A549 (cell line): Measurements from ENCODE around the gene MYOZ2. TPM values are rescaled to one million over a fixed set of nuclear protein-coding genes. Genes with fewer than 3 reads are reported as not detected.

Source experiments
- ATAC-seq, 2 experiments: fragments of 200-7000 bp in 1 of 2; fragments of >200 bp in 1 of 2; cut with Nextera tagmentation in 1 of 2; cut with Tn5 transposase in 1 of 2; 3 replicates each; pipeline versions ENCODE4 v1.8.0 to v1.9.1; 2018 to 2020; ENCODE audit warnings: mild to moderate bottlenecking in 1 of 2, moderate library complexity in 1 of 2
- CTCF ChIA-PET: fragments of 300-600 bp; sonication (Branson Sonifier 250); formaldehyde crosslinking; extraction: SDS; loops from one replicate; lab custom pipeline; 2021; ENCODE audit warnings: antibody characterized with exemption, inconsistent platforms; lab: Yijun Ruan, JAX
- POLR2A ChIA-PET: fragments of 350-600 bp; formaldehyde crosslinking; extraction: SDS; loops from one replicate; lab custom pipeline; 2021; ENCODE audit warnings: antibody characterized with exemption, inconsistent platforms; lab: Yijun Ruan, JAX
- DNase-seq, 2 experiments: peaks; one replicate each; pipeline versions ENCODE4 v3.0.0 to v3.0.0-alpha.2; 2011 to 2016; ENCODE audit warnings: low read depth in 1 of 2, low spot score in 1 of 2
- FAIRE-seq: peaks from 2 replicates; lab custom pipeline; 2011; peaks lifted over from hg19 to GRCh38; lab: Jason Lieb, UNC
- H3K27ac ChIP-seq, 2 experiments: fragments of >200 bp; sonication (Bioruptor Twin); formaldehyde crosslinking; 3 replicates each; pipeline ENCODE4 v1.5.1; 2016 to 2017
- H3K4me1 ChIP-seq: fragments of >200 bp; sonication (Bioruptor Twin); formaldehyde crosslinking; 3 replicates; pipeline ENCODE4 v1.6.1; 2016
- H3K4me2 ChIP-seq: fragments of >200 bp; sonication (Bioruptor Twin); formaldehyde crosslinking; 3 replicates; pipeline ENCODE4 v1.6.1; 2016
- H3K4me3 ChIP-seq: fragments of >200 bp; sonication (Bioruptor Twin); formaldehyde crosslinking; 3 replicates; pipeline ENCODE4 v1.5.1; 2016
- H3K9me3 ChIP-seq: fragments of >200 bp; sonication (Bioruptor Twin); formaldehyde crosslinking; 3 replicates; pipeline ENCODE4 v1.6.1; 2016
- CTCF ChIP-seq: fragments of >200 bp; sonication (Bioruptor Twin); formaldehyde crosslinking; IDR thresholded peaks from 3 replicates; pipeline ENCODE4 v1.5.1; 2016
- EP300 ChIP-seq, 2 experiments: fragments of >200 bp; sonication (Bioruptor Twin); formaldehyde crosslinking; IDR thresholded peaks; 2 replicates in 1 of 2; 3 replicates in 1 of 2; pipeline ENCODE4 v1.6.1; 2016 to 2017
- FOSB ChIP-seq: fragments of 250-450 bp; sonication (Bioruptor Pico); IDR thresholded peaks from 2 replicates; pipeline ENCODE4 v1.5.0; 2020; ENCODE audit warnings: mild to moderate bottlenecking, moderate library complexity
- FOSL2 ChIP-seq, 2 experiments: fragments of 450-650 bp in 1 of 2; fragments of >200 bp in 1 of 2; sonication (Bioruptor Twin) in 1 of 2; formaldehyde crosslinking; IDR thresholded peaks; 2 replicates each; pipeline versions ENCODE4 v1.5.0 to v1.6.1; 2016 to 2020; ENCODE audit warnings: mild to moderate bottlenecking in 1 of 2, moderate library complexity in 1 of 2
- GATA3 ChIP-seq: IDR thresholded peaks from 2 replicates; pipeline ENCODE4 v1.6.1; 2012; ENCODE audit warnings: borderline replicate concordance
- HMGXB4 ChIP-seq: fragments of 250-450 bp; sonication (Bioruptor Pico); IDR thresholded peaks from 2 replicates; pipeline ENCODE4 v1.5.0; 2021; ENCODE audit warnings: mild to moderate bottlenecking, moderate library complexity, borderline replicate concordance
- HOXB5 ChIP-seq: fragments of 250-450 bp; sonication (Bioruptor Pico); IDR thresholded peaks from 2 replicates; pipeline ENCODE4 v1.5.0; 2020; ENCODE audit warnings: mild to moderate bottlenecking, moderate library complexity
- JUNB ChIP-seq: fragments of >200 bp; sonication (Bioruptor Twin); formaldehyde crosslinking; IDR thresholded peaks from 2 replicates; pipeline ENCODE4 v1.6.1; 2016
- MAX ChIP-seq: IDR thresholded peaks from 2 replicates; pipeline ENCODE4 v1.6.1; 2012
- PHF8 ChIP-seq: fragments of 200-600 bp; sonication (generic); IDR thresholded peaks from 2 replicates; pipeline ENCODE4 v1.6.1; 2016; ENCODE audit warnings: low read depth, mild to moderate bottlenecking, antibody characterized with exemption, moderate library complexity, borderline replicate concordance
- POLR2AphosphoS2 ChIP-seq: conservative IDR thresholded peaks from 2 replicates; pipeline ENCODE4 v1.6.1; 2012; ENCODE audit warnings: low read length, improper control_type of control experiment, inconsistent platforms
- RAD21 ChIP-seq, 2 experiments: fragments of >200 bp in 1 of 2; sonication (Bioruptor Twin) in 1 of 2; formaldehyde crosslinking in 1 of 2; IDR thresholded peaks in 1 of 2; conservative IDR thresholded peaks in 1 of 2; 2 replicates in 1 of 2; 3 replicates in 1 of 2; pipeline ENCODE4 v1.6.1; 2012 to 2018; ENCODE audit warnings: inconsistent platforms in 1 of 2
- RFX5 ChIP-seq: fragments of 450-650 bp; IDR thresholded peaks from 2 replicates; pipeline ENCODE4 v1.7.1; 2014; ENCODE audit warnings: antibody characterized with exemption, mild to moderate bottlenecking, moderate library complexity
- TP53 ChIP-seq: fragments of 250-450 bp; sonication (Bioruptor Pico); IDR thresholded peaks from 2 replicates; pipeline ENCODE4 v1.5.0; 2021; ENCODE audit warnings: mild to moderate bottlenecking, moderate library complexity
- USF2 ChIP-seq: fragments of 450-650 bp; IDR thresholded peaks from 2 replicates; pipeline ENCODE4 v1.6.1; 2014; ENCODE audit warnings: antibody characterized with exemption
- ZNF302 ChIP-seq: fragments of 250-450 bp; sonication (Bioruptor Pico); IDR thresholded peaks from 2 replicates; pipeline ENCODE4 v1.9.0; 2021; ENCODE audit warnings: inconsistent platforms, mild to moderate bottlenecking, moderate library complexity
- WGBS: methylation state at CpG from one replicate; pipeline ENCODE4 v1.1.6; 2017; ENCODE audit errors: missing lambda C conversion rate; 5-methylcytosine and 5-hydroxymethylcytosine counted together
- polyA plus RNA-seq, 4 experiments: library from polyadenylated mRNA; depleted of rRNA in 3 of 4; stranded (reverse); fragments of >200 nt; fragmentation: RNase III in 1 of 4; extraction: RNeasy Plus Mini Kit Qiagen cat#74134 plus additional on column Dnase treatment in 1 of 4; gene quantifications; 2 replicates in 3 of 4; 3 replicates in 1 of 4; pipeline ENCODE4 v1.2.3, GENCODE V29; 2011 to 2017

MYOZ2 gene
- polyA plus RNA-seq, 2 of the 4 experiments (the other 2 are of a cell fraction): not detected

GRCh38 chr4:119087656-119088055 is 48.0 kb upstream of the MYOZ2 start:
- peak overlapping the region; percentile 52 to 85 for H3K27ac ChIP-seq
- peak in 1 of 2 experiments; percentile 43; a peak in 3 of 6 replicates for ATAC-seq
- no peak for TF ChIP-seq PHF8
- TF ChIP-seq MAX: no peak
- TF ChIP-seq POLR2AphosphoS2: no peak
- FAIRE-seq: no peak
- H3K4me1 ChIP-seq: peaks cover 28% of the 10 kb centered on the region
- H3K4me3 ChIP-seq: no peak overlapping the region
- peak overlapping the region; percentile 48 for H3K4me2 ChIP-seq
- POLR2A ChIA-PET: interaction anchor here (2.4 kb wide), 1 partner anchor 125 kb away, joined by 11 read pairs; the partner anchor contains the start of gene USP53
- peaks cover 12% of the 10 kb centered on the region; the same call in 1 of the 3 replicates for H3K9me3 ChIP-seq
- DNase-seq: no peak
- 48% methylated on average over 5 of the region's 5 CpGs for WGBS
- CTCF ChIA-PET: interaction anchor here (0.7 to 3.4 kb wide), 11 partner anchors 9 to 541 kb away, joined by 3 to 10 read pairs (median 4); partner anchors contain the start of genes PDE5A and USP53

GRCh38 chr4:119093042-119093827 is 42.4 kb upstream of the MYOZ2 start:
- Histone ChIP-seq H3K4me2 (peak overlapping the region; percentile 73), H3K4me3 (no peak overlapping the region), H3K4me1 (peaks cover 28% of the 10 kb centered on the region), H3K27ac (peak overlapping the region; percentile 86 to 90), H3K9me3 (peaks cover 12% of the 10 kb centered on the region; the same call in 1 of the 3 replicates)
- FAIRE-seq (no peak), DNase-seq (peak; percentile 36 to 82), ATAC-seq (peak; percentile 90 to 96)
- ChIA-PET CTCF (interaction anchor here (1.3 kb wide), 1 partner anchor 10 kb away, joined by 4 read pairs; no protein-coding TSS in a partner anchor), POLR2A (interaction anchor here (0.7 to 1.8 kb wide), 3 partner anchors 9 to 119 kb away, joined by 3 to 6 read pairs (median 3); partner anchors contain the start of gene USP53)
- 17% methylated on average over 5 of the region's 5 CpGs for WGBS
- TF ChIP-seq JUNB (peak; percentile 36; the same call in 1 of the 2 replicates), TP53 (CRISPR knock-in tag) (no peak), EP300 (IDR thresholded peaks at IDR 0.05) (peak; percentile 6 to 59; a peak in 3 of 5 replicates), HMGXB4 (CRISPR knock-in tag) (no peak), HOXB5 (CRISPR knock-in tag) (peak; percentile 94), RFX5 (no peak), USF2 (peak; percentile 55), FOSL2 (IDR thresholded peaks at IDR 0.05) (no peak), FOSL2 (CRISPR knock-in tag; IDR thresholded peaks at IDR 0.05) (peak; percentile 63), MAX (0 out of 2 replicates have a peak, but pooled peaks have one; percentile 29), GATA3 (peak; percentile 54; the same call in 1 of the 2 replicates), ZNF302 (CRISPR knock-in tag) (peak; percentile 53; the same call in 1 of the 2 replicates), RAD21 (conservative IDR thresholded peaks at IDR 0.05 in 1 of 2, IDR thresholded peaks at IDR 0.05 in 1 of 2) (no peak), CTCF (no peak), FOSB (CRISPR knock-in tag) (peak; percentile 59; the same call in 1 of the 2 replicates)
